Mucosa of rectum (tissue), 2 donors: Measurements from ENCODE around the gene NPHP4.

Experiments used
- H3K27ac ChIP-seq, 2 donors: one replicate each; pipeline ENCODE4 v1.7.0; 2013; ENCODE audit warnings: inconsistent platforms in 2 of 2, low read depth in 2 of 2, low read length in 2 of 2
- H3K27me3 ChIP-seq, 2 donors: one replicate each; pipeline ENCODE4 v1.7.0; 2013; ENCODE audit warnings: low read length in 2 of 2; ENCODE audit not compliant: control insufficient read depth in 2 of 2, insufficient read depth in 2 of 2
- H3K36me3 ChIP-seq, 2 donors: one replicate each; pipeline ENCODE4 v1.7.0; 2013; ENCODE audit warnings: low read length in 2 of 2; ENCODE audit not compliant: control insufficient read depth in 2 of 2, insufficient read depth in 2 of 2
- H3K4me1 ChIP-seq, 2 donors: one replicate each; pipeline ENCODE4 v1.7.0; 2013; ENCODE audit warnings: low read length in 2 of 2, mild to moderate bottlenecking in 1 of 2; ENCODE audit not compliant: control insufficient read depth in 2 of 2, insufficient read depth in 2 of 2
- H3K4me3 ChIP-seq, 2 donors: one replicate each; pipeline ENCODE4 v1.7.0; 2013; ENCODE audit warnings: low read length in 2 of 2
- H3K9ac ChIP-seq, 2 donors: one replicate each; pipeline ENCODE4 v1.7.0; 2013; ENCODE audit warnings: low read length in 2 of 2, low read depth in 1 of 2, mild to moderate bottlenecking in 1 of 2
- H3K9me3 ChIP-seq, 2 donors: one replicate each; pipeline ENCODE4 v1.7.0; 2013; ENCODE audit warnings: low read length in 2 of 2; ENCODE audit not compliant: control insufficient read depth in 2 of 2
- donor health status: healthy.
- donor health status: Normal muscosa, but diverticular disease.

Gene NPHP4

DNA sequence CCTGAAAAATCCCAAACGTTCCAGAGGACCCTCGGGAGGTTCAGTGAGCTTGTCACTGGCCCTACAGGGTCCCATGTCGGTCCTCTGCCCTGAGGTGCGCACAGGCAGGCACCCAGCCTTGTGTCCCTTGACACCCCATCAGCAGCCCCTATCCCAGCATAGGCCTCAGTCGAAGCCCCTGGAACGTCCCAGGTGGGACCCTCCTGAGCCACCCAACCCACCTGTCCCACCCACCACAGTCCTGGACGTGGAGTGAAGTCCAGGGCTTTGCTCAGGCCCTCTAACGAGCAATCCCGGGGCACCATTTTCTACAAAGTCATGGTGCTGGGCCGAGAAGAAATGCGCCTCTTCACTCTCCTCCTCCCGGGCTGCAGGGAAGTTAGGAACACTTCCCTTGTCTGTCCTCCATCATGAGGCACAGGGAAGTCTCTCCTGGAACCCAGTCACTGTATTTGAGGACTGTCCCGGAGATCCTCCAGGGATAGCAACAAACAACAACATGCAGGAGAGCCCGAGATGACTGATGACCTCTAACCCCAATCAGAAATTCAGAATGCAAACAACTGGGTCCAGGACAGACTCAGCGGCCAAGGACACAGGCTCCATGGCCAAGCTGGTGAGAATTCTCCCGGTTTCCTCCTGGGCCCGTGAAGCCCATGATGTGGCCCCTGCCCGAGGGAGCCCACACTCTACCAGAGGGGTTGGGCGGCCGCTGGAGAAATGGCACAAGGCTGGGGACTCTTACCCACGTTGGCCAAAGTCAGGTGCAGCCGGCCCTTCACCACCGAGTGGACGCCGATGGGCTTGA is 105.5 kb downstream of the NPHP4 start:
- Histone ChIP-seq H3K27me3 (no peaks in the 10 kb centered on the region), H3K36me3 (peaks cover 0 to 1% of the 10 kb centered on the region in 2 donors), H3K4me3 (no peak overlapping the region), H3K9ac (no peak overlapping the region), H3K4me1 (no peaks in the 10 kb centered on the region), H3K27ac (no peak overlapping the region), H3K9me3 (no peaks in the 10 kb centered on the region)

DNA sequence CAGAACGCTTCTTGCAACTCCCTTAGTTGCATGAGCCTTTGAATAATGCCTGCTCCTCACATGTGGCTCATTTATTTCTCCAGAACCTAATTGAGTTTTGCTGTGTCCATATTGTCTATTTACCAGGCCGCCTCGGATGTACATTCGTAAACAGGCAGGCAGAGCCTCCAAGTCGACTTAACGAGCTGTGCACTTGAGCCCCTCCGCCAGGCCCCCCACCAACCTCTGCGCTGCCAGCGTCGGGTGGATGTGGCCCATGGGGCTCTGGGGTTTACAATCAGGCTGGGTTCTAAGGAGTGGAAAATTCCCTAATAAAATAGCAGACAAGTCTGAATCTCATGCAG is 106.1 kb downstream of the NPHP4 start:
- no peak overlapping the region for H3K9ac ChIP-seq
- no peak overlapping the region for H3K4me3 ChIP-seq
- peaks cover 0 to 4% of the 10 kb centered on the region in 2 donors for H3K36me3 ChIP-seq
- no peak overlapping the region for H3K27ac ChIP-seq
- H3K27me3 ChIP-seq: no peaks in the 10 kb centered on the region
- H3K9me3 ChIP-seq: no peaks in the 10 kb centered on the region
- H3K4me1 ChIP-seq: no peaks in the 10 kb centered on the region

DNA sequence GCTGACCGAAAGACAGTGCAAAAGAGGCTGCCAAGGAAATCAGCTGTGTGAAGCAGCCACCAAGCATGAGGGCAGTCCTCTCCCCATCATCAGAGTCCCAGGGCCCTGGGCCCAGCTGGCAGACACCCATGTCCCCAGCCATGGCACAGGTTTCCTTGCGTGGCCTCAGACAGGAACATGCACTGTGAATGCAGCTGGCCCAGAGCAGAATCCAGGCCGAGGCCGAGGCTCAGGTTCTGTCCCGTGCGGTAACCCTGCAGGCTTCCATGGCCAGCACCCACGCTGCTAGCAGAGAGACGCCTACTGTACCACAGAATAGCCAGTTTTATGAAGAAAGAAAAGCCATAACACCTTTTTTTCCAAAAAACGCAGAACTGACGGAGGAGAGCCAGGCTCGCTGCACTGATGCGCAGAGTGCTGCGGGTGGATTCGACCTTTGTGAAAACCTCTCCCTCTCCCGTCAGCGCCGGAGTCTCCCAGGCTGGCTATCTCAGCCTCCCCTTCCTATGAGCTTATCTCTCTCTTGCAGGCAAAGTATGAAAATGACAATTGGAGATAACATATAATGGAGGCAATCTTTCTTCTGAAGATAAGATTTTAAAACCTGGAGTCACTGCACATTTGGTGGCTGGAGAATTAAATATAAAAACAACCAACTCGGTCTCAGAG is 106.6 kb downstream of the NPHP4 start:
- no peak overlapping the region for H3K27ac ChIP-seq
- no peak overlapping the region for H3K4me3 ChIP-seq
- H3K9me3 ChIP-seq: no peaks in the 10 kb centered on the region
- no peaks in the 10 kb centered on the region for H3K4me1 ChIP-seq
- H3K9ac ChIP-seq: no peak overlapping the region
- H3K36me3 ChIP-seq: peaks cover under 1 to 4% of the 10 kb centered on the region in 2 donors
- no peaks in the 10 kb centered on the region for H3K27me3 ChIP-seq

DNA sequence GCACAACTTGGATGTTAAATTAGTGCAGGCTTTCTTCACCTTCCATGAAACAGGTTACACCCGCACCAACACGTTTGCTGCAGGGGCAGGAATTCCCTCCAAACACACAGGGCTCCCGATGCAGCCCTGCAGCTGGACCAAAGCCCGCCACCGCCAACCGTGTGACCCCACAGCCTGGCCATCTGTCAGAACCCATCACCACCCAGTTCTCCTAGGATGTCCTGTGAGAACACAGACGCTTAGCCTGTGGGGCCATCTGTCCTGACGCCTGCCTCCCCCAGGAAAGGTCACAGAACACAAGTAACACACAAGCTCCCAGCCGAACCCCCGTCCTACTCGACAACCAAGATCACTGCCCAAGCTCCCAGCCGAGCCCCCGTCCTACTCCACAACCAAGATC is 108.1 kb downstream of the NPHP4 start:
- Histone ChIP-seq H3K9me3 (peaks cover 0 to 3% of the 10 kb centered on the region in 2 donors), H3K4me1 (no peaks in the 10 kb centered on the region), H3K27me3 (no peaks in the 10 kb centered on the region), H3K36me3 (peaks cover 9% of the 10 kb centered on the region in 2 donors), H3K9ac (no peak overlapping the region), H3K4me3 (no peak overlapping the region), H3K27ac (no peak overlapping the region)

DNA sequence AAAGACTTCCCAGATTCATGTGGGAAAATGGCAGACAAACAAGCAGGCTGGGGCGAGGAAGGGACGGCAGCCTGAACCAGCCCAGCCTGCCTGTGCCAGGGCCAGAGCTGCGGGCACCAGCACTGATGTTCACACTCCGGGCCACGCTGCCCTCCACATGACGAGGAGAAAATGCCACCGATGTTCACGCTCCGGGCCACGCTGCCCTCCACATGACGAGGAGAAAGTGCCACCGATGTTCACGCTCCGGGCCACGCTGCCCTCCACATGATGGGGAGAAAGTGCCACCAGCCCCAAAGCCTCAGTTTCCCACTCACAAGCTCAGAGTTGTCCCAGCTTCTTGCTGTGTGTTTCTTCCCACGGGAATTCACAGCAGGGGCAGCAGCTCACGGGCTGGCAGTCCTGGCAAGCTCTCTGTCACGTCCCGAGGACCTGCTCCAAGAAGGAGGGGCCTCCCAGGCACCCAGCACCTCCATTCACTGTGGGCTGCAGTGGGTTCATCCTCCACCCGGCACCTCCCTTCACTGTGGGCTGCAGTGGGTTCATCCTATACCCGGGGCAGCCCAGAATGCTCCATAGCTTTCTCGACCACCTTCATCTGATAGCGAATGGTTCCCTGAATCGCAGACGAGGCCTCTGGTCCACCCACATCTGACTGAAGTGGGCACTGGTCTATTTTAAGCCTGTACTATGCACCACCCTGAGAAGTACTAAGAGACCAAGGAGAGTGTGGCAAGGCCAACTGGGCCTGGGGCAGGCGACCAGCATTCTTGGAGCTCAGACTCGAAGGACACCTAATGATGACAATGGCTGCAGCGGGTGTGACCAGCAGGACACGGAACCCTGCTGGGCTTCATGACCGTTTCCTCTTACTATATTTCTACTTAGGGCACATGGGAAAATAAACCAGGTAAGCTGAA is 108.8 kb downstream of the NPHP4 start:
- Histone ChIP-seq H3K9ac (no peak overlapping the region), H3K36me3 (peaks cover 9% of the 10 kb centered on the region in 2 donors), H3K4me3 (no peak overlapping the region), H3K27ac (no peak overlapping the region), H3K9me3 (peaks cover 0 to 3% of the 10 kb centered on the region in 2 donors), H3K4me1 (no peaks in the 10 kb centered on the region), H3K27me3 (no peaks in the 10 kb centered on the region)

DNA sequence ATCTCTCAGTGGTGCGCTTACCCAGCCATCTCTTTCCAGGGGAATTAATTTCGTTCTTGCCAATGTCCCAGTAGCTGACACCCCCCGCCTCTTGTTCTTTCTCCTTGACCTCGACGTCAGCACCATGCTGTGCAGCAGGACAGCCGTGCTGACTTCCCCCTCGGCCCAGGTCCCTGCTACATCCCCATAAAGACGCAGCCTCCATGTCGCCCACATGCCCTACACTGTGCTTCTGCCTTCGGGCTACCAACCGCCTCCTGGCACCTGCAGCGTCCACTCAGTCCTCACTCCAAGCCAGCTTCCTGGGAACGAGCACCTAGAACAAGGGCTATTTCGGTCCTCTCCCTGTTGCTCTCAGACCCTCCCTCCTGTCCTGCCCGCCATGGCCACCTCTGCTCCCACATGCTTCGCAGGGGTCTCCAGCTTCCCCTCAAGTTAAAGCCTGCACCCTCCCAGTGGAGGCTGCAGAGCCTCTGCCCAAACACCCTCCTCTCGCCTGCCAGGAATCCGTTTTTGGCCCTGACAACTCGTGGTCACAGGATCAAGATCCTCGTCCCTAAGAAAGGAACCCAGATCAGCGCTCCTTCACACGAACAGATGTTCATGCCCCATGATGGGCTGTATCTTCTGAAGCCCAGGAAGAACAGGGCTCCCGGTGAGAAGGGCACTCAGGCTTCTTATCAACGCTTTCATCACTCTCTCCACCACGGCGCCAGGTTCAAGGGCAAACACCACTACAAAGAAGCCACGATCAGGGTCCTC is 109.7 kb downstream of the NPHP4 start:
- Histone ChIP-seq H3K4me1 (no peaks in the 10 kb centered on the region), H3K9ac (no peak overlapping the region), H3K27ac (no peak overlapping the region), H3K4me3 (no peak overlapping the region), H3K9me3 (peaks cover 0 to 3% of the 10 kb centered on the region in 2 donors), H3K36me3 (peaks cover 9% of the 10 kb centered on the region in 2 donors), H3K27me3 (no peaks in the 10 kb centered on the region)

DNA sequence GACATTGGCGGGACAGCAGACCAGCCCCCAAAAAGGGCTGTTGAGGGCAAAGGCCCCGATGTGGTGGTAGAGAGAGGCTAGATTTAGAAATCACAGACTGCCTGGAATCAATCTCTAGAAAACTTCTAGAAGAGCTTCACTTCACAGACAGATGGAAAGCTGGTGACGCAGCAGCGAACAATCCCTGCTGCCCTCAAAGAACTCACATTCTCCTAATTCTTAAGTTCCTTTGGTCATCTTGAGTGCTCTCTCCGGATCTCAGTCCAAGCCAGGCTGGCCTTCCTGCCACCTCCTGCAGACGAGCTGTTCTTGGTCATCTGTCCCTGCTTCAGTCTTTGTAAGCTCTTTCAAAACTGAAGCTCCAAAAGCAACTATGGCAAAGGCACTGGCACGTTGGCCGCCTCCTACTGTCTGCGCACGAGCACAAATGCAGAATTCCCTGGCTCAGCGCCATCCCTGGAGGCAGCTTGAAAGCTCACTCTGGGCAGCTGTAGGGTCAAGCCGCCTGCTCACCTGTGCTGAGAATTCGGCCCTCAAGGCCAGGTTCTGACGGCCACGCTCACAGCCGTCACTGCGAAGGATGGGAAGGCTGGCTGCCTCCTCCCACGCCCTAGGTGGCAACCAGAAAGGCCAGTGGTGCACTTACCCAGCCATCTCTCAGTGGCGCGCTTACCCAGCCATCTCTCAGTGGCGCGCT is 110.6 kb downstream of the NPHP4 start:
- Histone ChIP-seq H3K9ac (no peak overlapping the region), H3K9me3 (peaks cover 0 to 3% of the 10 kb centered on the region in 2 donors), H3K27ac (no peak overlapping the region), H3K36me3 (peaks cover 9% of the 10 kb centered on the region in 2 donors), H3K4me1 (no peaks in the 10 kb centered on the region), H3K4me3 (no peak overlapping the region), H3K27me3 (no peaks in the 10 kb centered on the region)

DNA sequence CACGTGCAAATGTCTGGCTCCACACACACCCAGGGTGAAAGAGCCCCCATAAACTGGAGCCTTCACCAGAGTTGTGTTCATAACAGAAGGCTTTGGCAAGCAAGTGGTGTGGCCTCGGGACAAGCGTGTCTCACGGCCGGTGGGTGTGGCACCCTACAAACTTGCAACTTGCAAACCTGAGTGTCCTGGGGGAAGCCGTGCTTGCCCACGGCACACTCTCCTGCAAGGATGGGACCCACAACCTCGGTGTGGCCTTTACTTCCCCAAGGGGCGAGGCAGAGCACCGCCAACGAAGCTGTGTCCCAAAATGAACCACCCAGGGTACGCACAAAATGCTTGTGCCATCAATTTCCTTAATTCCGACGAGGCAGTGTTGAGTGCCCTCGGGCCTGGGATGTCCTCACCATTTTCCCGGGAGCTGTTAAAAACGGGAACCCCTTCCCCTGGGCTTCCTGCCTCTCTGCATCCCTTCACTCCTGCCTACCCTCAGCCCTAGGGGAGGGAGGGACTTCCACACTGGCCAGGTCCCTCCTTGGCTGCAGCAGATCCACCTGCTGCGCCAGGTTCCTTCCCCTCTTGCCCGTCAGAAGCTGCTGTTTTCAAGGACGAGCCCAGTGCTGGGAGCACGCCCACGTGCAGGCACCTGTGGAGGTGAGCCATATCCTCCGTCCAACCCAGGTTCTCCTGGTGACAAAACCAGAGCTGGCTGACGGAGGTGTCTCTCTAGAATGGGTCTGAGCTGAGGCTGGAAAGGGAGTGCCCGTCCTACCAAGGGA is 111.4 kb downstream of the NPHP4 start:
- Histone ChIP-seq H3K4me1 (no peaks in the 10 kb centered on the region), H3K27ac (no peak overlapping the region), H3K27me3 (no peaks in the 10 kb centered on the region), H3K36me3 (peaks cover 9% of the 10 kb centered on the region in 2 donors), H3K9ac (no peak overlapping the region), H3K9me3 (peaks cover 0 to 3% of the 10 kb centered on the region in 2 donors), H3K4me3 (no peak overlapping the region)

DNA sequence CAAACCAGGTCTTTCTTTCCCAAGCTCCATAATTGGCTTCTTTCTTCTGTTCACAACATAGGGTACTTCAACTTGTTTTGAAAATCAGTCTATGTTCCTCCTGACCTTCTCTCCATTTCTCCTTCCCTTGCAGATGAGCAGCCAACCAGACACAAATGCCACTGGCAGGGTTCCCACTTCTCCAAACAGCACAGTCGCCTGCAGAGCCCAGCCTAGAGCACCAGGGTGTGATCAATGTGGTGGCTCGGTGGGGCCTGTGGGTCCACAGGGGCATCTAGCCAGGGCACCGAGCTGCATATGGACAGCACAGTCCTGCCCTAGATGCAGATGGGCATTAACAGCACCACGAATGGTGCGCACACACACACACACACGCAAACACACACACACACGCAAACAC is 112.8 kb downstream of the NPHP4 start:
- no peaks in the 10 kb centered on the region for H3K27me3 ChIP-seq
- no peak overlapping the region for H3K9ac ChIP-seq
- H3K9me3 ChIP-seq: peaks cover 0 to 3% of the 10 kb centered on the region in 2 donors
- no peak overlapping the region for H3K27ac ChIP-seq
- no peak overlapping the region for H3K4me3 ChIP-seq
- no peaks in the 10 kb centered on the region for H3K4me1 ChIP-seq
- peaks cover 12 to 14% of the 10 kb centered on the region in 2 donors for H3K36me3 ChIP-seq
